Measurements from ENCODE around the gene FBXL19. TPM values are rescaled to one million over a fixed set of nuclear protein-coding genes. Genes with fewer than 3 reads are reported as not detected.

FBXL19 gene
- total and polyA plus RNA-seq, 2 of the 13 experiments (the other 11 are each of a cell fraction or from before 2014, with no cell fraction given), result 6.0 to 13.7 TPM

- TF ChIP-seq FOXP4 (CRISPR knock-in tag; IDR thresholded peaks at IDR 0.05) (peak; percentile 82), ZSCAN9 (CRISPR knock-in tag; IDR thresholded peaks at IDR 0.05; ENCODE audit: borderline replicate concordance) (peak; percentile 99), EED (CRISPR knock-in tag; IDR thresholded peaks at IDR 0.05) (peak; percentile 99), ZNF275 (CRISPR knock-in tag; IDR thresholded peaks at IDR 0.05; ENCODE audit: borderline replicate concordance) (peak; percentile 85), ZFP62 (CRISPR knock-in tag; IDR thresholded peaks at IDR 0.05) (peak; percentile 76; the same call in 1 of the 2 replicates), ZNF234 (CRISPR knock-in tag; conservative IDR thresholded peaks at IDR 0.05) (no peak; the same call in 1 of the 2 replicates), KDM5B (CRISPR knock-in tag; IDR thresholded peaks at IDR 0.05; ENCODE audit: borderline replicate concordance) (peak; percentile 97), GTF3A (CRISPR knock-in tag; conservative IDR thresholded peaks at IDR 0.05) (peak; percentile 94; the same call in 1 of the 2 replicates), ZNF572 (CRISPR knock-in tag; IDR thresholded peaks at IDR 0.05) (peak; percentile 79), HOXA3 (CRISPR knock-in tag; IDR thresholded peaks at IDR 0.05) (peak; percentile 97), HDAC6 (IDR thresholded peaks at IDR 0.05; ENCODE audit: low read depth, low read length) (no peak), ZFYVE20 (CRISPR knock-in tag; IDR thresholded peaks at IDR 0.05; ENCODE audit: borderline replicate concordance, low read depth) (peak; percentile 95), ZNF879 (CRISPR knock-in tag; IDR thresholded peaks at IDR 0.05) (peak; percentile 73; the same call in 1 of the 2 replicates)
Observed at GRCh38 chr16:30874821-30875717, 48.3 kb upstream of the FBXL19 start (continued).

Measured in HepG2 (cell line).